ENCODE results near the gene KLF4. TPM values are rescaled to one million over a fixed set of nuclear protein-coding genes. Genes with fewer than 3 reads are reported as not detected.

Gene KLF4
- total and polyA plus RNA-seq, 8 donors: 12.3 to 89.6 (median 53.3) TPM

- Histone ChIP-seq H3K27ac (no peak overlapping the region), H3K9me3 (no peaks in the 10 kb centered on the region), H3K4me3 (no peak overlapping the region), H3K4me1 (no peaks in the 10 kb centered on the region), H3K27me3 (no peaks in the 10 kb centered on the region), H3K36me3 (no peaks in the 10 kb centered on the region)
- no peak for DNase-seq
- intact Hi-C loops (cut with DNase I): no loop called here
- TF ChIP-seq, protein P1, sequence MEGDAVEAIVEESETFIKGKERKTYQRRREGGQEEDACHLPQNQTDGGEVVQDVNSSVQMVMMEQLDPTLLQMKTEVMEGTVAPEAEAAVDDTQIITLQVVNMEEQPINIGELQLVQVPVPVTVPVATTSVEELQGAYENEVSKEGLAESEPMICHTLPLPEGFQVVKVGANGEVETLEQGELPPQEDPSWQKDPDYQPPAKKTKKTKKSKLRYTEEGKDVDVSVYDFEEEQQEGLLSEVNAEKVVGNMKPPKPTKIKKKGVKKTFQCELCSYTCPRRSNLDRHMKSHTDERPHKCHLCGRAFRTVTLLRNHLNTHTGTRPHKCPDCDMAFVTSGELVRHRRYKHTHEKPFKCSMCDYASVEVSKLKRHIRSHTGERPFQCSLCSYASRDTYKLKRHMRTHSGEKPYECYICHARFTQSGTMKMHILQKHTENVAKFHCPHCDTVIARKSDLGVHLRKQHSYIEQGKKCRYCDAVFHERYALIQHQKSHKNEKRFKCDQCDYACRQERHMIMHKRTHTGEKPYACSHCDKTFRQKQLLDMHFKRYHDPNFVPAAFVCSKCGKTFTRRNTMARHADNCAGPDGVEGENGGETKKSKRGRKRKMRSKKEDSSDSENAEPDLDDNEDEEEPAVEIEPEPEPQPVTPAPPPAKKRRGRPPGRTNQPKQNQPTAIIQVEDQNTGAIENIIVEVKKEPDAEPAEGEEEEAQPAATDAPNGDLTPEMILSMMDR (IDR thresholded peaks at IDR 0.05): no peak
- ATAC-seq: no peak
Observed at GRCh38 chr9:107447834-107448233, 41.7 kb downstream of the KLF4 start.

- Histone ChIP-seq H3K4me3 (no peak overlapping the region), H3K27ac (no peak overlapping the region), H3K27me3 (no peaks in the 10 kb centered on the region), H3K36me3 (no peaks in the 10 kb centered on the region), H3K9me3 (no peaks in the 10 kb centered on the region), H3K4me1 (no peaks in the 10 kb centered on the region)
- TF ChIP-seq, protein P1 (IDR thresholded peaks at IDR 0.05): no peak
- DNase-seq (no peak), ATAC-seq (no peak)
- intact Hi-C loops (cut with DNase I): no loop called here
Observed at GRCh38 chr9:107447081-107447480, 42.5 kb downstream of the KLF4 start.

- DNase-seq (no peak), ATAC-seq (no peak)
- Histone ChIP-seq H3K4me3 (no peak overlapping the region), H3K36me3 (no peaks in the 10 kb centered on the region), H3K4me1 (no peaks in the 10 kb centered on the region), H3K9me3 (no peaks in the 10 kb centered on the region), H3K27me3 (no peaks in the 10 kb centered on the region), H3K27ac (no peak overlapping the region)
- TF ChIP-seq, protein P1 (IDR thresholded peaks at IDR 0.05): no peak
- intact Hi-C loops (cut with DNase I): no loop called here
Observed at GRCh38 chr9:107446491-107446890, 43.1 kb downstream of the KLF4 start.

- no peak overlapping the region for H3K4me3 ChIP-seq
- no peaks in the 10 kb centered on the region for H3K9me3 ChIP-seq
- ATAC-seq (no peak), DNase-seq (no peak)
- no peaks in the 10 kb centered on the region for H3K27me3 ChIP-seq
- TF ChIP-seq, protein P1 (IDR thresholded peaks at IDR 0.05): no peak
- no peak overlapping the region for H3K27ac ChIP-seq
- H3K4me1 ChIP-seq: no peaks in the 10 kb centered on the region
- H3K36me3 ChIP-seq: no peaks in the 10 kb centered on the region
- intact Hi-C loops (cut with DNase I): no loop called here
Observed at GRCh38 chr9:107443786-107444185, 45.8 kb downstream of the KLF4 start.

GRCh38 chr9:107439991-107440456 is 49.5 kb downstream of the KLF4 start:
- no peak for DNase-seq
- ATAC-seq: no peak

More at GRCh38 chr9:107439991-107440456, 49.5 kb downstream of the KLF4 start:
- Histone ChIP-seq H3K4me1 (no peaks in the 10 kb centered on the region), H3K27me3 (no peaks in the 10 kb centered on the region), H3K36me3 (no peaks in the 10 kb centered on the region), H3K9me3 (no peaks in the 10 kb centered on the region), H3K27ac (no peak overlapping the region), H3K4me3 (no peak overlapping the region)
- intact Hi-C loops (cut with DNase I): no loop called here
- TF ChIP-seq, protein P1 (IDR thresholded peaks at IDR 0.05): no peak

Data from left lung (tissue), 10 donors.